Prostate gland (tissue), 2 donors: Measurements from ENCODE around the gene ACADSB.

Experiments used
- CTCF ChIP-seq, 4 experiments: fragments of 200-600 bp in 2 of 4; fragments of 450-650 bp in 2 of 4; sonication (generic) in 2 of 4; IDR thresholded peaks; 1 replicate in 3 of 4; 2 replicates in 1 of 4; pipeline ENCODE4 v1.5.1; 2016 to 2019; ENCODE audit warnings: antibody characterized with exemption in 4 of 4, mild to moderate bottlenecking in 2 of 4, moderate library complexity in 2 of 4
- POLR2A ChIP-seq: fragments of 450-650 bp; IDR thresholded peaks from one replicate; pipeline ENCODE4 v1.6.1; 2016; ENCODE audit warnings: antibody characterized with exemption, mild to moderate bottlenecking
- POLR2AphosphoS5 ChIP-seq: sonication (generic); formaldehyde crosslinking; IDR thresholded peaks from one replicate; pipeline ENCODE4 v1.6.1; 2017; ENCODE audit warnings: antibody characterized with exemption

GRCh38 chr10:123101872-123102271 is 93.1 kb downstream of the ACADSB start:
- no peak for TF ChIP-seq CTCF (IDR thresholded peaks at IDR 0.05)
- TF ChIP-seq POLR2A: no peak
- TF ChIP-seq POLR2AphosphoS5: no peak
